RWPE1 (cell line): ENCODE data around the gene TRRAP.

Experiments used
- CTCF ChIA-PET: fragments of 350-600 bp; sonication (Branson Sonifier 250); formaldehyde crosslinking; extraction: SDS; loops from one replicate; lab custom pipeline; 2021; lab: Yijun Ruan, JAX
- POLR2A ChIA-PET: fragments of 400-600 bp; formaldehyde crosslinking; extraction: SDS; loops from one replicate; lab custom pipeline; 2020; ENCODE audit warnings: antibody characterized with exemption; ENCODE audit not compliant: low non-redundant PET; lab: Yijun Ruan, JAX
- DNase-seq: peaks from one replicate; pipeline ENCODE4 v3.0.0; 2012; ENCODE audit warnings: low spot score
- H3K27ac ChIP-seq: fragments of 450-650 bp; 2 replicates; pipeline ENCODE4 v1.5.1; 2017
- CTCF ChIP-seq: fragments of 450-650 bp; conservative IDR thresholded peaks from 2 replicates; pipeline ENCODE4 v1.5.1; 2017; ENCODE audit warnings: low read depth, mild to moderate bottlenecking

The TRRAP gene

GRCh38 chr7:98974906-98975816 lies 96.8 kb downstream of the TRRAP start:
- CTCF ChIA-PET: interaction anchor here (0.5 to 0.6 kb wide), 2 partner anchors 25 to 40 kb away, joined by 3 read pairs; no protein-coding TSS in a partner anchor

GRCh38 chr7:98976396-98977185 lies 98.3 kb downstream of the TRRAP start:
- ChIA-PET CTCF (interaction anchor here (0.6 to 0.8 kb wide), 2 partner anchors 17 to 26 kb away, joined by 3 to 4 read pairs; no protein-coding TSS in a partner anchor), POLR2A (no interaction called here)
- H3K27ac ChIP-seq: no peak overlapping the region
- DNase-seq: no peak
- TF ChIP-seq CTCF: no peak

More at GRCh38 chr7:98974906-98975816, 96.8 kb downstream of the TRRAP start:
- no peak overlapping the region for H3K27ac ChIP-seq
- TF ChIP-seq CTCF: no peak
- POLR2A ChIA-PET: no interaction called here
- DNase-seq: no peak

- CTCF ChIA-PET: no interaction called here
- no peak for TF ChIP-seq CTCF
- no peak for DNase-seq
- POLR2A ChIA-PET: no interaction called here
- H3K27ac ChIP-seq: no peak overlapping the region
Observed at GRCh38 chr7:98978672-98979071, 100.3 kb downstream of the TRRAP start.

- ChIA-PET CTCF (no interaction called here), POLR2A (no interaction called here)
- DNase-seq: no peak
- no peak overlapping the region for H3K27ac ChIP-seq
- no peak for TF ChIP-seq CTCF
Observed at GRCh38 chr7:98981701-98982100, 103.4 kb downstream of the TRRAP start.

- CTCF ChIA-PET: no interaction called here
- TF ChIP-seq CTCF: no peak
- POLR2A ChIA-PET: no interaction called here
- H3K27ac ChIP-seq: no peak overlapping the region
- DNase-seq: no peak
Observed at GRCh38 chr7:98982686-98983085, 104.4 kb downstream of the TRRAP start.

- TF ChIP-seq CTCF: no peak
- ChIA-PET POLR2A (no interaction called here), CTCF (no interaction called here)
- DNase-seq: no peak
- H3K27ac ChIP-seq: no peak overlapping the region
Observed at GRCh38 chr7:98984126-98984525, 105.8 kb downstream of the TRRAP start.
